Measurements from ENCODE around the gene NT5DC1. TPM values are rescaled to one million over a fixed set of nuclear protein-coding genes. Genes with fewer than 3 reads are reported as not detected.

Gene NT5DC1
- total and polyA plus RNA-seq, 2 experiments from 2014 or later, result 27.0 to 29.8 TPM

DNA sequence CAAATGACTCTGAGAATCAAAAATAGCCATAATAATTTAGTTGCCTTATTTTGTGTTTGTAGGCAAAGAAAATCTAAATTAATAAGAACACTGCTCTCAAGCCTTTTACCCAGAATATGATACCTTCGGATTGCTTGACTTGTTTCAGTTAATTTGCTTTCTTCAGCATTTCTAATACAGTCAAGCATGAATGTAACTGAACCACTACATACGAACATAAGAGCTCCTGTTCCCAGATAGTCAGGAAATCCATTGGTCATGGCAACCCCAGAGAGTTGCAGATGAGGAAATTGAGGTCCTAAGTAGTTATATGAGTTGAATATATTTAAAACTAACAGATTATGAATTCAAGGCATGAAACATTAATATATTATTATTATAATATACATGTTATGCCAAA lies 42.9 kb upstream of the NT5DC1 start:
- no peaks in the 10 kb centered on the region for H3F3A ChIP-seq (replicated peaks; ENCODE audit: low read depth)
- no peak overlapping the region for H3K4me3 ChIP-seq
- no peaks in the 10 kb centered on the region for H3K36me3 ChIP-seq (ENCODE audit: insufficient read depth)
- no peak overlapping the region for H3K4me3 Mint-ChIP-seq
- H3K4me2 ChIP-seq, result no peak overlapping the region
- H3K4me1 Mint-ChIP-seq, result peaks cover 8% of the 10 kb centered on the region; the same call in 2 of the 3 replicates
- no peaks in the 10 kb centered on the region for H3K9me2 ChIP-seq (ENCODE audit: insufficient read depth)
- ATAC-seq (no peak), DNase-seq (ENCODE audit: low spot score) (no peak)
- H4K20me1 ChIP-seq (replicated peaks; ENCODE audit: insufficient read depth), result no peaks in the 10 kb centered on the region
- no peaks in the 10 kb centered on the region for H3K4me1 ChIP-seq (ENCODE audit: insufficient read depth)
- H3K27ac Mint-ChIP-seq, result no peak overlapping the region
- H2AFZ ChIP-seq, result no peak overlapping the region
- no peaks in the 10 kb centered on the region for H3K9me3 Mint-ChIP-seq
- H3K27me3 Mint-ChIP-seq (ENCODE audit: insufficient read depth, low read depth, poor library complexity), result peaks cover 5% of the 10 kb centered on the region
- H3K36me3 Mint-ChIP-seq (ENCODE audit: low read depth), result no peaks in the 10 kb centered on the region
- H3K27ac ChIP-seq (ENCODE audit: low read depth), result no peak overlapping the region
- no peaks in the 10 kb centered on the region for H3K79me2 ChIP-seq (replicated peaks; ENCODE audit: insufficient read depth)
- H3K27me3 ChIP-seq (ENCODE audit: insufficient read depth), result no peaks in the 10 kb centered on the region
- TF ChIP-seq ZNF331 (CRISPR knock-in tag; IDR thresholded peaks at IDR 0.05; ENCODE audit: low read depth), result no peak
- TF ChIP-seq EZH2 (IDR thresholded peaks at IDR 0.05; ENCODE audit: low read depth, unreplicated experiment), result no peak

DNA sequence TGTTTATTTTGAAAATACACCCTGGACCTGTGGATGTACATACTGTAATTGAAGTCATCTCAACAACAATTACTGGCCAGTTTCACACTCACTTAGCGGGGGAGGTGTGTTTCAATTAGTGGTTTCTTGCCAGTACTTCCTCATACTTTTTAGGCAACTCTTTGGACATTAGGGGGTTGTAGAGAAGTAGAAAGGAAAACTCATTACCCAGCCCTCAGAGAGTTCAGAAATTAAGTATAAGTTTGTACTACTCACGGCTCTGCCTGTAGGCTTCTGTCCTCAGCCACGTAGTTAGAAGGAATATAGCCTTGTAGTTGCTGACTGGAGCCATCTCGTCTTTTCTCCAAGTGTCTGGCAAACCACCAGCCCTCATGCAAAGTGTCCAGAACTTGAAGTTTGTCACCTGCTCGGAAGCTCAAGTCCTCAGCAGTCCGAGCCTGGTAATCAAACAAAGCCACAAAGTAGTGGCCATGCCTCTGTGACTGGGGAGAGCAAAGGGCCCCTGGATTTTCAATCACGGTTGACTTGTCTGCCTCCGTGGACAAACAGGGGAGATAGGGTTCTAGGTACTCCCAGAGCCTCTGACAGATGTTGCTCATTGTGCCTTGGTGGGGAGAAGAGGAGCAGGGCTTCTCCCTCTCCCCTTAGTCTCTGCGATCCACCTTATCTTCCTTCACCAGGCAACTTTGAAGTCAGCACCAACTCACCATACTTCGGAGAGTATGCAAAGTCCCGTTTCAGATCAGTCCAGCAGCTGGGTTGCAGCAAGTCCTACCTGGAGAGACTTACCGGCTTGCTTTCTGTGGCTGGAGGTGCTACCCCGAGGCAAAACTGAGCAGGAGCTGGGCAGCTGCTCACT lies 40.7 kb upstream of the NT5DC1 start:
- peaks cover 9% of the 10 kb centered on the region for H3K4me1 ChIP-seq (ENCODE audit: insufficient read depth)
- no peaks in the 10 kb centered on the region for H3K79me2 ChIP-seq (replicated peaks; ENCODE audit: insufficient read depth)
- Mint-ChIP-seq H3K27me3 (ENCODE audit: insufficient read depth, low read depth, poor library complexity) (peaks cover 5% of the 10 kb centered on the region), H3K4me1 (peaks cover 18% of the 10 kb centered on the region), H3K36me3 (ENCODE audit: low read depth) (no peaks in the 10 kb centered on the region), H3K27ac (no peak overlapping the region; the same call in 1 of the 2 replicates), H3K9me3 (no peaks in the 10 kb centered on the region), H3K4me3 (no peak overlapping the region)
- no peak overlapping the region for H3K27ac ChIP-seq (ENCODE audit: low read depth)
- H3F3A ChIP-seq (replicated peaks; ENCODE audit: low read depth), result no peaks in the 10 kb centered on the region
- TF ChIP-seq, protein P1, sequence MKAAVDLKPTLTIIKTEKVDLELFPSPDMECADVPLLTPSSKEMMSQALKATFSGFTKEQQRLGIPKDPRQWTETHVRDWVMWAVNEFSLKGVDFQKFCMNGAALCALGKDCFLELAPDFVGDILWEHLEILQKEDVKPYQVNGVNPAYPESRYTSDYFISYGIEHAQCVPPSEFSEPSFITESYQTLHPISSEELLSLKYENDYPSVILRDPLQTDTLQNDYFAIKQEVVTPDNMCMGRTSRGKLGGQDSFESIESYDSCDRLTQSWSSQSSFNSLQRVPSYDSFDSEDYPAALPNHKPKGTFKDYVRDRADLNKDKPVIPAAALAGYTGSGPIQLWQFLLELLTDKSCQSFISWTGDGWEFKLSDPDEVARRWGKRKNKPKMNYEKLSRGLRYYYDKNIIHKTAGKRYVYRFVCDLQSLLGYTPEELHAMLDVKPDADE (IDR thresholded peaks at IDR 0.05), result no peak
- TF ChIP-seq ZNF114 (CRISPR knock-in tag; IDR thresholded peaks at IDR 0.05) (no peak), REST (IDR thresholded peaks at IDR 0.05; ENCODE audit: unreplicated experiment) (no peak)
- H2AFZ ChIP-seq, result no peak overlapping the region; the same call in 1 of the 2 replicates
- no peak overlapping the region for H3K4me3 ChIP-seq
- ATAC-seq, result no peak
- no peak overlapping the region for H3K4me2 ChIP-seq
- DNase-seq (ENCODE audit: low spot score), result no peak
- no peaks in the 10 kb centered on the region for H3K36me3 ChIP-seq (ENCODE audit: insufficient read depth)
- no peaks in the 10 kb centered on the region for H4K20me1 ChIP-seq (replicated peaks; ENCODE audit: insufficient read depth)
- no peaks in the 10 kb centered on the region for H3K27me3 ChIP-seq (ENCODE audit: insufficient read depth)
- H3K9me2 ChIP-seq (ENCODE audit: insufficient read depth), result no peaks in the 10 kb centered on the region

All from GM23338 (cell line).